COLO829 (cell line): ENCODE results near the gene KLC4.
"Not testable (repeated sequence)": the region's sequence is repeated elsewhere in the genome, so short reads cannot be mapped to it uniquely, and the experiment has no call there.

ENCODE experiments used
- DNase-seq: peaks from one replicate; pipeline ENCODE4 v3.0.0; 2012; ENCODE audit warnings: low spot score

The KLC4 gene

GRCh38 chr6:43036712-43037111 is 22.7 kb upstream of the KLC4 start:
- DNase-seq = no peak

- DNase-seq = no peak
These were observed 22.2 kb upstream of the KLC4 start for GRCh38 chr6:43037197-43037596.

GRCh38 chr6:43037706-43038105 is 21.7 kb upstream of the KLC4 start:
- DNase-seq = no peak

GRCh38 chr6:43038727-43039126 is 20.7 kb upstream of the KLC4 start:
- DNase-seq = no peak

- DNase-seq = no peak
These were observed 18.7 kb upstream of the KLC4 start for GRCh38 chr6:43040542-43041257.

GRCh38 chr6:43041475-43041874 is 18.0 kb upstream of the KLC4 start:
- DNase-seq = not testable (repeated sequence)

GRCh38 chr6:43043310-43043709 is 16.1 kb upstream of the KLC4 start:
- no peak for DNase-seq

- no peak for DNase-seq
These were observed 14.0 kb upstream of the KLC4 start for GRCh38 chr6:43045371-43045930.

GRCh38 chr6:43047998-43048397 is 11.4 kb upstream of the KLC4 start:
- DNase-seq = no peak

- no peak for DNase-seq
These were observed 8.4 kb upstream of the KLC4 start for GRCh38 chr6:43050981-43051380.

GRCh38 chr6:43052225-43052841 is 7.1 kb upstream of the KLC4 start:
- DNase-seq = no peak

GRCh38 chr6:43052842-43053544 is 6.4 kb upstream of the KLC4 start:
- peak; percentile 28 for DNase-seq

GRCh38 chr6:43053545-43054205 is 5.8 kb upstream of the KLC4 start, which contains the start of gene CUL7:
Gene CUL7, minus strand, starts transcription at chr6:43053851. Its CDS starts 1,063 bp downstream, at chr6:43052788.
- DNase-seq = peak; percentile 99

GRCh38 chr6:43054206-43054943 is 5.1 kb upstream of the KLC4 start:
- DNase-seq = peak; percentile 25

- no peak for DNase-seq
These were observed 3.5 kb upstream of the KLC4 start for GRCh38 chr6:43055966-43056365.

- no peak for DNase-seq
These were observed 900 bp upstream of the KLC4 start for GRCh38 chr6:43058531-43058930.

- no peak for DNase-seq
These were observed 763 bp downstream of the KLC4 start for GRCh38 chr6:43060034-43060754.

GRCh38 chr6:43060755-43061633 is 1.6 kb downstream of the KLC4 start:
- no peak for DNase-seq

- DNase-seq = no peak
These were observed 2.4 kb downstream of the KLC4 start for GRCh38 chr6:43061861-43062260.

GRCh38 chr6:43062818-43063217 is 3.4 kb downstream of the KLC4 start:
- DNase-seq = no peak
